H1 (cell line): ENCODE results near the gene CAV1. TPM values are rescaled to one million over a fixed set of nuclear protein-coding genes. Genes with fewer than 3 reads are reported as not detected.

Source experiments
- CTCF ChIA-PET: fragments of 300-600 bp; sonication (Branson Sonifier 250); formaldehyde crosslinking; loops from one replicate; lab custom pipeline; 2021; ENCODE audit not compliant: partially characterized antibody; lab: Charles Lee
- POLR2A ChIA-PET: fragments of 300-600 bp; sonication (Branson Sonifier 250); formaldehyde crosslinking; loops from one replicate; lab custom pipeline; 2021; ENCODE audit warnings: inconsistent platforms; ENCODE audit not compliant: partially characterized antibody; lab: Charles Lee
- DNase-seq, 2 experiments: peaks; one replicate each; pipeline versions ENCODE4 v3.0.0 to v3.0.0-alpha.2; 2010 to 2022; ENCODE audit warnings: low spot score in 2 of 2, low read depth in 1 of 2, mixed read lengths in 1 of 2
- FAIRE-seq: peaks from 2 replicates; lab custom pipeline; 2011; peaks lifted over from hg19 to GRCh38; lab: Jason Lieb, UNC
- H2AFZ ChIP-seq: 2 replicates; pipeline ENCODE4 v1.8.1; 2012; ENCODE audit warnings: low read length, inconsistent platforms
- H2AK5ac ChIP-seq: 2 replicates; pipeline ENCODE4 v1.6.1; 2013; ENCODE audit warnings: low read depth, low read length
- H2BK120ac ChIP-seq: replicated peaks from 2 replicates; pipeline ENCODE3; 2013; ENCODE audit warnings: low read depth, low read length, inconsistent platforms
- H2BK12ac ChIP-seq: 2 replicates; pipeline ENCODE4 v1.6.1; 2013; ENCODE audit warnings: low read depth, low read length
- H2BK15ac ChIP-seq: 2 replicates; pipeline ENCODE4 v1.6.1; 2013; ENCODE audit warnings: low read length
- H2BK20ac ChIP-seq: 2 replicates; pipeline ENCODE4 v1.6.1; 2013; ENCODE audit warnings: low read length
- H2BK5ac ChIP-seq: 2 replicates; pipeline ENCODE4 v1.6.1; 2013; ENCODE audit warnings: low read depth, low read length
- H3K14ac ChIP-seq: 2 replicates; pipeline ENCODE4 v1.6.1; 2013; ENCODE audit warnings: inconsistent platforms; ENCODE audit not compliant: insufficient read length
- H3K18ac ChIP-seq: 2 replicates; pipeline ENCODE4 v1.6.1; 2013; ENCODE audit warnings: low read length; ENCODE audit errors: extremely low read depth
- H3K23ac ChIP-seq: 2 replicates; pipeline ENCODE4 v1.6.1; 2013; ENCODE audit warnings: inconsistent platforms; ENCODE audit not compliant: insufficient read length
- H3K23me2 ChIP-seq: 2 replicates; pipeline ENCODE4 v1.6.1; 2013; ENCODE audit warnings: low read depth, low read length
- H3K27ac ChIP-seq: 2 replicates; pipeline ENCODE4 v1.6.1; 2011; ENCODE audit warnings: low read depth, low read length, inconsistent platforms
- H3K27me3 ChIP-seq, 4 experiments: replicated peaks in 1 of 4; 1 replicate in 1 of 4; 2 replicates in 3 of 4; pipeline versions ENCODE4 v1.6.1 to v1.8.1; 2011 to 2013; ENCODE audit warnings: low read length in 3 of 4, mild to moderate bottlenecking in 3 of 4, inconsistent platforms in 2 of 4, mixed read lengths in 2 of 4, moderate library complexity in 1 of 4; ENCODE audit not compliant: control insufficient read depth in 3 of 4, insufficient read depth in 3 of 4; ENCODE audit errors: extremely low read depth in 1 of 4
- H3K36me3 ChIP-seq, 4 experiments: 2 replicates each; pipeline versions ENCODE4 v1.6.1 to v1.8.1; 2011 to 2013; ENCODE audit warnings: mild to moderate bottlenecking in 4 of 4, low read length in 3 of 4, moderate library complexity in 2 of 4, control low read depth in 1 of 4, inconsistent platforms in 1 of 4; ENCODE audit not compliant: insufficient read depth in 4 of 4, control insufficient read depth in 2 of 4
- H3K4ac ChIP-seq: replicated peaks from 2 replicates; pipeline ENCODE3; 2013; ENCODE audit warnings: low read length, low read depth, mixed read lengths, inconsistent platforms; ENCODE audit not compliant: insufficient read length
- H3K4me1 ChIP-seq, 4 experiments: replicated peaks in 1 of 4; 1 replicate in 1 of 4; 2 replicates in 3 of 4; pipeline versions ENCODE4 v1.6.1 to v1.8.1; 2011 to 2013; ENCODE audit warnings: low read length in 3 of 4, inconsistent platforms in 2 of 4, mixed read lengths in 1 of 4; ENCODE audit not compliant: insufficient read depth in 4 of 4, control insufficient read depth in 3 of 4
- H3K4me2 ChIP-seq, 2 experiments: 2 replicates each; pipeline versions ENCODE4 v1.6.1 to v1.8.1; 2011 to 2013; ENCODE audit warnings: low read depth in 2 of 2, low read length in 2 of 2, control low read depth in 1 of 2, inconsistent platforms in 1 of 2, mild to moderate bottlenecking in 1 of 2; ENCODE audit not compliant: insufficient read depth in 1 of 2
- H3K4me3 ChIP-seq, 4 experiments: fragments of 200-600, 300-600 bp in 1 of 4; sonication (generic), shearing (Covaris generic), sonication (Bioruptor Twin) in 1 of 4; 2 replicates each; pipeline versions ENCODE4 v1.5.1 to v1.8.1; 2011 to 2016; ENCODE audit warnings: low read length in 4 of 4, low read depth in 3 of 4, control low read depth in 2 of 4, inconsistent platforms in 2 of 4, mild to moderate bottlenecking in 2 of 4, mixed read lengths in 1 of 4, moderate library complexity in 1 of 4; ENCODE audit not compliant: insufficient read depth in 2 of 4; ENCODE audit errors: extremely low read depth in 1 of 4
- H3K56ac ChIP-seq: replicated peaks from 2 replicates; pipeline ENCODE3; 2013; ENCODE audit warnings: low read depth, mild to moderate bottlenecking, mixed read lengths, low read length, inconsistent platforms; ENCODE audit not compliant: insufficient read length
- H3K79me1 ChIP-seq: 2 replicates; pipeline ENCODE4 v1.6.1; 2013; ENCODE audit warnings: low read depth, low read length, control low read depth
- H3K79me2 ChIP-seq, 2 experiments: 2 replicates each; pipeline versions ENCODE4 v1.6.1 to v1.8.1; 2012 to 2013; ENCODE audit warnings: low read length in 2 of 2, mild to moderate bottlenecking in 2 of 2, inconsistent platforms in 1 of 2; ENCODE audit not compliant: insufficient read depth in 2 of 2, control insufficient read depth in 1 of 2
- H3K9ac ChIP-seq, 4 experiments: replicated peaks in 1 of 4; 1 replicate in 1 of 4; 2 replicates in 3 of 4; pipeline versions ENCODE4 v1.6.1 to v1.8.1; 2011 to 2013; ENCODE audit warnings: low read depth in 3 of 4, low read length in 3 of 4, control low read depth in 2 of 4, mild to moderate bottlenecking in 2 of 4, moderate library complexity in 2 of 4, inconsistent platforms in 1 of 4; ENCODE audit errors: extremely low read depth in 1 of 4
- H3K9me3 ChIP-seq, 2 experiments: 2 replicates each; pipeline versions ENCODE4 v1.6.1 to v1.8.1; 2012 to 2013; ENCODE audit warnings: mild to moderate bottlenecking in 2 of 2, moderate library complexity in 2 of 2, control low read depth in 1 of 2, inconsistent platforms in 1 of 2, low read depth in 1 of 2, low read length in 1 of 2, mixed read lengths in 1 of 2; ENCODE audit not compliant: insufficient read depth in 2 of 2
- H4K20me1 ChIP-seq, 2 experiments: replicated peaks in 1 of 2; 2 replicates each; pipeline versions ENCODE3 to v1.8.1; 2011 to 2013; ENCODE audit warnings: inconsistent platforms in 2 of 2, low read length in 2 of 2, mild to moderate bottlenecking in 1 of 2; ENCODE audit not compliant: insufficient read depth in 2 of 2, control insufficient read depth in 1 of 2
- H4K5ac ChIP-seq: 2 replicates; pipeline ENCODE4 v1.6.1; 2013; ENCODE audit warnings: low read length, low read depth, mixed read lengths, inconsistent platforms; ENCODE audit not compliant: insufficient read length
- H4K8ac ChIP-seq: 2 replicates; pipeline ENCODE4 v1.8.0; 2013; ENCODE audit warnings: mild to moderate bottlenecking, moderate library complexity, low read length, inconsistent platforms; ENCODE audit not compliant: insufficient read depth; ENCODE audit errors: extremely low read depth
- H4K91ac ChIP-seq: replicated peaks from 2 replicates; pipeline ENCODE3; 2013; ENCODE audit warnings: low read length, mixed read lengths, inconsistent platforms; ENCODE audit not compliant: insufficient read length
- KDM4A ChIP-seq: IDR thresholded peaks from one replicate; pipeline ENCODE4 v1.7.1; 2012; ENCODE audit warnings: low read depth, mild to moderate bottlenecking, moderate library complexity, low read length, inconsistent platforms; ENCODE audit not compliant: severe bottlenecking
- SAP30 ChIP-seq: fragments of 300-600 bp; sonication (generic); IDR thresholded peaks from 2 replicates; pipeline ENCODE4 v1.7.1; 2012; ENCODE audit warnings: low read length, moderate library complexity, mild to moderate bottlenecking, inconsistent platforms; ENCODE audit not compliant: insufficient read depth, insufficient replicate concordance
- SP2 ChIP-seq: IDR thresholded peaks from 2 replicates; pipeline ENCODE4 v1.6.1; 2012; ENCODE audit warnings: mild to moderate bottlenecking, low read length, inconsistent platforms
- WGBS, 2 experiments: shearing (Covaris generic) in 1 of 2; methylation state at CpG; one replicate each; pipeline versions ENCODE4 v1.1.6 to v1.1.7; 2013 to 2015; ENCODE audit warnings: low lambda C conversion rate in 2 of 2, mixed read lengths in 2 of 2, inconsistent platforms in 1 of 2, low coverage in 1 of 2, missing lambda C conversion rate in 1 of 2; ENCODE audit not compliant: insufficient replicate concordance in 2 of 2, insufficient coverage in 1 of 2, insufficient read length in 1 of 2; ENCODE audit errors: extremely low coverage in 1 of 2, missing lambda C conversion rate in 1 of 2; 5-methylcytosine and 5-hydroxymethylcytosine counted together
- polyA plus RNA-seq, 7 experiments: library from polyadenylated mRNA; depleted of rRNA in 3 of 7; stranded (reverse) in 5 of 7; unstranded in 2 of 7; fragments of >200 nt in 5 of 7; fragments of 200-250 nt in 2 of 7; gene quantifications; 1 replicate in 5 of 7; 2 replicates in 1 of 7; 4 replicates in 1 of 7; pipeline versions ENCODE4 v1.2.1 to v1.2.3, GENCODE V29; 2011 to 2013; ENCODE audit warnings: missing spikeins in 2 of 7, mixed read lengths in 2 of 7
- total RNA-seq: library from RNA; stranded (reverse); fragmentation: NEBNext Ultra II Directional; extraction: Animal tissue kit (Norgen Biotek cat#: 25700); gene quantifications from 2 replicates; pipeline ENCODE4 v1.2.1, GENCODE V29; 2021

Gene CAV1
- total and polyA plus RNA-seq, 2 of the 8 experiments (the other 6 are each of a cell fraction or from before 2014, with no cell fraction given), result 16.3 to 21.8 TPM

DNA sequence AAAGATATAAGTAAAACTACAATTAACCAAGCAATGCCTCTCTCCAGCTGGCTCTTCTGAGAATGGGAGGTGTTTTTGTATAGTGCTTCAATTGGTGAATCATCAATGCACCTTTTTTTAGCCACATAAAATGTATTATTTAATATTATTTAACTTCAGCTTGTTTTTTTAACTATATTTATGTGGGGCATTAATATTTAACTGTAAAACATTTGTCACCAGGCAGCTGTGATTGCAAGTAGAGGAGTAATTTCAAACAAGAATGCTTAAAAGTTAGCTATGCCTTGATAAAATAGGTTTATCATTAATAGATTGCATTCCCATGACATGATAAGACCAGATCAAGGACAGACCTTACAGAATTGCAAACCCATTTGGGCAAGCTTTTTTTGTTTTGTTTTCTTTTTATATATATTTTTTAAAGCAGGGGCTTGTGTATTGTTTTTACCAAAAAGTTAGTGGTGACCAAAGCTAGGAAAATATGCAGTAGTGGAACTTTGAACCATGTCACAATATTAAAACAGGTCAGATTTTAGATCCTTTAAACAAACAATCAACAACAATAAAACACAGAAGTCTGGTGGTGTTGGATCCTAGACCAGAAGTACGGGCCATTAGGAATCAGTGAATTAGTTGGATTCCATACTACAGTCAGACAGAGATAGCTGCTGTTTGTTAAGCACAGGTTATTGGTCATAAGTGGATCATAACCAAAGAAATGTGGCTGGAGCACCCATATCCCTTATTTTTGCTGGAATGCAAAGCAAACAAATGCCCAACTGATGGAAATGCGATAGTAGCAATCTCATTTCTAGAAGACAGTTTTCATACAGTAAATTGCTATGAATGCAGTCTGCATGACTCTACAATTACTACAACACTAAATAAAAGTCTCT, 22.4 kb upstream of the CAV1 start:
- Histone ChIP-seq H3K4me2 (no peak overlapping the region), H3K79me1 (no peaks in the 10 kb centered on the region), H3K4ac (no peak overlapping the region), H3K36me3 (no peaks in the 10 kb centered on the region), H3K27me3 (peaks cover 0 to 22% (median 16%) of the 10 kb centered on the region in 4 experiments; a peak in 6 of 7 replicates), H2BK5ac (no peak overlapping the region), H3K18ac (no peak overlapping the region), H4K5ac (no peak overlapping the region), H3K23ac (no peak overlapping the region), H4K20me1 (peaks cover 0 to 2% of the 10 kb centered on the region in 2 experiments), H3K56ac (no peak overlapping the region), H2AK5ac (no peak overlapping the region), H3K23me2 (peaks cover 5% of the 10 kb centered on the region; the same call in 1 of the 2 replicates), H3K4me3 (no peak overlapping the region), H2BK120ac (no peak overlapping the region), H2BK12ac (no peak overlapping the region), H3K9ac (no peak overlapping the region), H3K14ac (no peak overlapping the region), H4K91ac (no peak overlapping the region), H3K9me3 (no peaks in the 10 kb centered on the region), H2BK20ac (no peak overlapping the region), H3K27ac (no peak overlapping the region), H2AFZ (no peak overlapping the region), H3K4me1 (peaks cover 2 to 4% (median 3%) of the 10 kb centered on the region in 4 experiments; a peak in 4 of 7 replicates), H4K8ac (no peak overlapping the region), H3K79me2 (no peaks in the 10 kb centered on the region), H2BK15ac (no peak overlapping the region)
- ChIA-PET CTCF (interaction anchor here (1.5 kb wide), 1 partner anchor 23 kb away, joined by 5 read pairs; no protein-coding TSS in a partner anchor), POLR2A (no interaction called here)
- DNase-seq (no peak), FAIRE-seq (no peak)
- TF ChIP-seq KDM4A (no peak), SP2 (no peak), SAP30 (no peak)
- WGBS, 2 experiments, result 86% methylated on average over 2 of the region's 2 CpGs; no CpG with 5 or more reads in 1 of the 2 experiments
